Measurements from ENCODE around the gene KCNMA1.

GRCh38 chr10:77289790-77290189 lies 347.8 kb downstream of the KCNMA1 start:
- TF ChIP-seq CTCF (IDR thresholded peaks at IDR 0.05; ENCODE audit: insufficient read depth, low read length, poor library complexity, severe bottlenecking) (no peak), EZH2phosphoT487 (conservative IDR thresholded peaks at IDR 0.05; ENCODE audit: low read length) (no peak)

Measured in SU-DHL-6 (cell line).